ENCODE results near the gene NUMA1.

Gene NUMA1

GRCh38 chr11:72000202-72000867 is 80.0 kb downstream of the NUMA1 start:
- DNase-seq (ENCODE audit: low read depth), result no peak

DNA sequence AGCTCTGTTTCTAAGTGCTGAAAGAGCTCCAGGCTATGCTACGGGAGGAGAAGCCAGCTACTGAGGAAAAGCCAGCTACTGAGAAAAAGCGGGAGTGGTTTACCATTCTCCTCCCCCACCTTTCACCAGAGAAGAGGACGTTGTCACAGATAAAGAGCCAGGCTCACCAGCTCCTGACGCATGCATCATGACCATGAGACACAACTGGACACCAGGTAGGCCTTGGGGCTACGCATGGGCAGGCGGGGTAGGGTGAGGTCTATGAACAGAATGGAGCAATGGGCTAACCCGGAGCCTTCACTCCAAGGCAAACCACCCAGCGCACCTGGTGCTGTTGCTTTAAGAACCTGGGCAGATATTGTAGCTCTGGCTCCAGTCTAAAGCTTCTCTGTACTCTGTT is 80.5 kb downstream of the NUMA1 start:
- no peak for DNase-seq (ENCODE audit: low read depth)

DNA sequence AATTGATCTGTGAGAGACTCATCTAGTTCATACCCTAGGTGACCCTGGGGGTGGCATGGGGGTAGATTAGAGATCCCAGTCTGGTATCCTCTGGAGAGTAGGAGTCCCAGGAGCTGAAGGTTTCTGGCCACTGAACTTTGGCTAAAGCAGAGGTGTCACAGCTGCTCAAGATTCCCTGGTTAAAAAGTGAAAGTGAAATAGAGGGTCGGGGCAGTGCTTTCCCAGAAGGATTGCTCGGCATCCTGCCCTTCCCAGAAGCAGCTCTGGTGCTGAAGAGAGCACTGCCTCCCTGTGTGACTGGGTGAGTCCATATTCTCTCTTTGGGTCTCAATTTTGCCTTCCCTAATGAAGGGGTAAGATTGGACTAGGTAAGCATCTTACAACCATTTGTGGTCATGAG is 81.0 kb downstream of the NUMA1 start:
- DNase-seq (ENCODE audit: low read depth), result no peak

- DNase-seq (ENCODE audit: low read depth), result no peak
Measured at GRCh38 chr11:71998649-71999310, 81.6 kb downstream of the NUMA1 start, which contains the start of gene IL18BP. IL18BP (plus strand) TSS chr11:71998909; CDS start chr11:71999985, 1,076 bp downstream.

DNA sequence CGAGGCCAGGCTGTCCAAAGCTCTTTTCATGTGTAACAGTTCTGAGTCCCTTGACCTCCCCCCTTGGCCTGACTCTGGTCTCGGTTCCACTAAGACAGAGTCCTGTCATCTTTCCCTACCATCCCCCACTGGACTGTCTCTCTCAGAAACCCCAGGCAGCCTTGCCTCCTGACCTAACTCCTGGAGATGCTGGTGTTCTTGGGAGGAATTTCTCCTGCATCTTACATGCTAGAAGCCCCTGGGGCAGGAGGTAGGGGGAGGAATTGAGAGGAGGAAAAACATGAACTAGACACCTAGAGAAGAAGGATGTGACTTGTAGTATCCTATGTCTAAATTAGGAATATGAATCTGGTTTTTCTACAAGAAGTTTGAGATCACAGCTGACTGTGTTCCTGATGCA is 82.3 kb downstream of the NUMA1 start:
- DNase-seq (ENCODE audit: low read depth), result no peak

GRCh38 chr11:71997594-71997993 is 82.7 kb downstream of the NUMA1 start:
- DNase-seq (ENCODE audit: low read depth), result no peak

- DNase-seq (ENCODE audit: low read depth), result no peak
Measured at GRCh38 chr11:71996946-71997345, 83.4 kb downstream of the NUMA1 start.

DNA sequence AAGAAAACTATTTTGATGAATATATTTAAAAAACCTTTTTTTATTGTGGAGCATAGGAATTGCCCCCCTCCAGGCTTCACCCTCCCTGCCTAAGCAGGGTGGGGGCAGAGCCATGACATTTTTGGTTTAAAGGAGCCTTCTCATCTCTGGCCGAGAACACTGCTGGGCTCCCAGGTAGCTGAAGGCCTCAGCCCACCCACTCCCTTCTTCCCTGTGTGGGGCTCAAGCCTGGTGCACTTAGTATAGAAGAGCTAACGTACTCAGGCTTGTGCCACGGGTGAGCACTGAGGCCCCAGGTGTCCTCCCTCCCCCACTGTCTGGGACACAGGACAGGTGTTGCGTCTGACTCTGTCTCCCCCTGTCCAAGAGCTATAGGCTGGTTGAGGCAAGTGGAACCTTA is 83.8 kb downstream of the NUMA1 start:
- no peak for DNase-seq (ENCODE audit: low read depth)

GRCh38 chr11:71995726-71996291 is 84.5 kb downstream of the NUMA1 start:
- no peak for DNase-seq (ENCODE audit: low read depth)

DNA sequence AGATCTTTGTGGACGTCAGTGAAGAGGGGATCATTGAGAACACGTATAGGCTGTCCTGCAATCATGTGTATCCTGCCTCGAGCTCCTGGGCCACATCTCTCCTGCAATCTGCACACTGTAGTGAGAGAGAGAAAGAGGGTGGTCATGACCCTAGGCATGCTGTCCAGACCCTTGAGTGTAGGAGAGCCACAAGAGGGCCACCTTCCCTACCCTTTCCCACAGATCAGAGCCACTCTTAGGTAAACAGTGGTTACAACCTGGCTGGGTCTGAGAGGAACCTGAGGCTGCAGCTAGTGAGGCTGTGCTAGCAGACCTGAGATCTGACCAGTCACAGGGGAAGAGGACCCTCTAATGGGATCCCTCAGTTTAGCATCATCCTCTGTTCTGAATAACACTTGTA is 85.6 kb downstream of the NUMA1 start:
- no peak for DNase-seq (ENCODE audit: low read depth)

DNA sequence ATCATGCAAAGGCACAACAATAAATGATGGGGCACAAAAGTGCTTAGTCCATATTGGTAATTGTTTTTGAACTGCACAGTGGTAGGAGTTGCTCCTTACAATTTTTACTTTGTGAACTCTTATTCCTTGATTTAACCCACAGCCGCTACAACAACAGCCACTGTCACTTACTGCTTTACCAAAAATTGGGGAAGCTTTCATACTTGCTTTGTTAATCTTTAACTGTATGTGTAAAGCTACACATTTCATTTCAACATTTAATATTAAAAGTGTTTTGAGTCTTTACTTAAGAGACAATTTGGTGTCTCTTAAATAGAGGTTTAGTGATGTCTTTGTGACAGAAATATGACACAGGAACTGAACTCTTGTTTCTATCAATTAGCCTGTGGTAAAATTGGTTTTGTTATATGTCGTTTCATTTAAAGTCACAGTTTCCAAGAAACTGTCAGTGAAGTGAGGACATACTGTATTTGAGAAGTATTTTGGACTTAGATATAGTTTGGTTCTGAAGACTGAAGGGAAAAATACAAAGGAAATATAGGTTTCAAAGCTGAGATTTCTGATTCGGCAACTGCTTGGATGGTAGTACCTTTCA is 88.1 kb downstream of the NUMA1 start:
- no peak for DNase-seq (ENCODE audit: low read depth)

GRCh38 chr11:71991494-71991893 is 88.8 kb downstream of the NUMA1 start:
- no peak for DNase-seq (ENCODE audit: low read depth)

- no peak for DNase-seq (ENCODE audit: low read depth)
Measured at GRCh38 chr11:71990701-71991100, 89.6 kb downstream of the NUMA1 start.

- no peak for DNase-seq (ENCODE audit: low read depth)
Measured at GRCh38 chr11:71988050-71988449, 92.3 kb downstream of the NUMA1 start.

- no peak for DNase-seq (ENCODE audit: low read depth)
Measured at GRCh38 chr11:71987521-71987920, 92.8 kb downstream of the NUMA1 start.

GRCh38 chr11:71986131-71986530 is 94.2 kb downstream of the NUMA1 start:
- DNase-seq (ENCODE audit: low read depth), result no peak

DNA sequence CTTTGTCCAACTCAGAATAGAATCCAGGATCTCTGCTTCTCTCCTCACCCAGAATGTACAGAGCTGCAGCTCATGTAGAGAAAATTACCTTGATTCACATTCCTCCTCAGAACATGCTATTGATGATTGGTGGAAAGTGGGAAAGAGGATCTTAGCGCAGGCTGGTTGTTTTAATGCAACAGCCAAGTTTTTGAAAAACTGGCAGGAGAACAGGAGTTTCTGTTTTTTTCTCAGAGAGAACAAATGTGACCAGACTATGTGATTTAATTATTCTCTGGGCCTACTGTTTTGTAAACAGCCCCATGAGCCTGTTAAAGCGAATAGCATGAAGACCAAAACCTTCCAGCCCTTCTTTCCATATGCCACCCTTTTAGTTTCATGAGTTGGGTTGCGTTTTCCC is 100.7 kb downstream of the NUMA1 start:
- no peak for DNase-seq (ENCODE audit: low read depth)

DNA sequence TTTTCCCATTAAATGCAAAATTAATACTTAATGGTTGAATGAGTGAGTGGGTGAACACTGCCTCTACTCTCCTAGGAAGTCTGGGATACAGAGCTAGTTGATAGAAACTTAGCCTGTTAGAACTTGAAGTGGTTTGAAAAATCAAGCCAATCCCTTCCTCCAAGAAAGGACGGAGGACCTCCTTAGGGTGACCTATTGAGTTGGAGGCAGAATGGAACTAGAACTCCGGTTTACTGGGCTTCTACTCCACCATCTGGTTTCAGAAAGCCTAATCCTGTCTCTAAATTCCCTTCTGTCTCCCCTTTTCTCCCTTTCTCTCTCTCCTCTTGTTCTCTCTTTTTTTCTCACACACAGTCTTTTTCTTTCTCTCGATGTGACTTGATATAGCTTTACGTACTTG is 101.2 kb downstream of the NUMA1 start:
- no peak for DNase-seq (ENCODE audit: low read depth)

DNA sequence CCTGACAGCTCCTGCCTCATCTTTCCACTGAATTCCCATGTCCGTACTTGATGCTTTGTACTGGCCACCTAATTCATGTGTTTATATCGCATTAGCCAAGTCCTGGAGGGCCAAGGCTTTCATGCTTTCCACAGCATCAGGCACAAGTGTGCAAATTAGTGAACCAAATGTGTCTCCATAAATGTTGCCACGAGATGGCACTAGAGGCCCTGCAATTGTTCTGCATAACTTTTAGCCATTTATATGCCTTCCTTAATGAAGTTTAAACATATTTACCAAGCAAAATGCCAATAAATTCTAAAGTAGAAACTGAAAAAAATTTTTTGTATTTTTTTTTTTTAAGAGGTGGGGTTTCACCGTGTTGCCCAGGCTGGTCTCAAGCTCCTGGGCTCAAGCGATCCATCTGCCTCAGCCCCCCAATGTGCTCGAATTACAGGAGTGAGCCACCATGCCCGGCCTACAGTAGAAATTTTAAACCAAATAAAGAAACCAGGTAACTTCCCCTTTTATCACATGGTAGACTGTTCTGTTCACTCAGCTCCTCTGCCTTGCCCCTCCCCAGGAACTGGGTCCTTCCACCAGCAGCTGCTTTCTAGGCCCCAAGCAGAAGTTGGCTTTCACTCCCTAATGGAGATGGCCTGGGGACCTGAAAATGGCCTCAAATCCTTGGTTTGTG is 102.5 kb downstream of the NUMA1 start:
- DNase-seq (ENCODE audit: low read depth), result peak; percentile 26

DNA sequence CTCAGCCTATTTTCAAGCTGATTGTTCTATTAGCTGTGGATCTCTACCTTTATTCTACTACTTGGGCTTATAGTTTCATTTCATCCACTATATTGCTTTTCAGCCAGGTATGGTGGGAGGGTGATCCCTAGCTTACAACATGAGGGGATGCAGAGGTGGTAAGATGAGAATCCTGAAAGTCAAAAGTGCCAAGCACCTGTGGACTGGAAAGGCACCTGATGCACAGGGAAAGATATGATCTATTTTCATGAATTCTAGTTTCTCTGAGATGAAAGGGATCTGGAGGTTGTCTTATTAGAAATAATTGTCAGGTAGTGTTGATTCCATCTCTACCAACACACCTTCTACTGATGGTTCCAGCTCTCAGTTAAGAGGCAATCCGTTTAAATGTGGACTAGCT is 103.3 kb downstream of the NUMA1 start:
- no peak for DNase-seq (ENCODE audit: low read depth)

DNA sequence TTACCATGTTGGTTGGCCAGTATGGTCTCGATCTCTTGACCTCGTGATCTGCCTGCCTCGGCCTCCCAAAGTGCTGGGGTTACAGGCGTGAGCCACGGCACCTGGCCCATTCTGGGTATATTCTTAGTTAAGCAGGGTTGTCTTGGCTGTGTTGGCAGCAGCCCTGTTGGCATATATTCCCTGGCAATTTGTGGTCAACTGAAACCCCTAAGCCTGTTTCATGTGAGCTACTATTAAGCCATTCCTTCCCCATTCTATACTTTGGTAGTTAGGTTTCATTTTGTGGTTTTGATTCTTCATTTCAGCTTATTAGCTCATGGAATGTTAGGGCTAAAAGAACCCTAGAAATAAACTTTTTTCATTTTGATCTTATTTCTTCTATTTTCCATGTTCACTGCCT is 103.8 kb downstream of the NUMA1 start:
- no peak for DNase-seq (ENCODE audit: low read depth)

DNA sequence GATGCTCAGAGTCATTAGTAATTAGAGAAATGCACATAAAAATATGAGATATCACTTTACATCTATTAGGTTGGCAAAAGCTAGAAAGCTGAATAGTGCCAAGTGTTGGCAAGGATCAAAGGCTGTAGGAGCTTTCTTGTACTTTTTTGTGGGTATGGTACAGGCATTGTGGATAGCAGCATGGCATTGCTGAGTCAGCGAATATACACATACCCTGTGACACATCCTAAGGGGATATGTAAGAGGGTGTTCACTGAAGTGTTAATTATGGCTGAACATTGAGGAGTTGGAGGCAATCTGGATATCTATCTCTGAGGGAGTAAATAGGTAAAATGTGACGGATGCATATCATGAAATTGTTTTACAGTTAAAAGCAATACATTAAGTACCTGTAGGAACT is 108.7 kb downstream of the NUMA1 start:
- no peak for DNase-seq (ENCODE audit: low read depth)

DNA sequence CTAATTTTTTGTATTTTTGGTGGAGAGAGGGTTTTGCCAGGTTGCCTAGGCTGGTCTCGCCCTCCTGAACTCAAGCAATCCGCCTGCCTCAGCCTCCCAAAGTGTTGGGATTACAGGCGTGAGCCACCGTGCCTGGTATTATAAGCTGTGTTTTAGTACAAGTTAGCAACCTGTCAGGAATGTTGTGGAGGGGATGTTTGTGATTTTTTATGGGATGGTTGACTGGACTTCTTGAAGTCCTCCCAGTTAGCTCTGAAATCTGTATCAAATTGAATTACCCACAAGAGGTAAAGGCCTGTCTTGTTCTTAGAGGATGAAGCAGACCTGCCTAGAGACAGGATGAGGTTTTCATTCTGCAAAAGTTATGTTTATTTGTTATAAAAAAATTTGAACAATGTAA is 115.7 kb downstream of the NUMA1 start:
- DNase-seq (ENCODE audit: low read depth), result no peak
